Endothelial cell of umbilical vein (primary cell): Measurements from ENCODE around the gene NUDT3.
"Not testable (repeated sequence)": the region's sequence is repeated elsewhere in the genome, so short reads cannot be mapped to it uniquely, and the experiment has no call there.

Source experiments
- GATA2 ChIP-seq: IDR thresholded peaks from 2 replicates; pipeline ENCODE4 v1.7.0; 2011; ENCODE audit warnings: low read depth, mild to moderate bottlenecking, moderate library complexity, mixed read lengths, low read length; ENCODE audit not compliant: insufficient read length, insufficient read depth
- TF ChIP-seq, protein P1 (sequence below), 2 donors: IDR thresholded peaks; 1 replicate in 1 of 2; 2 replicates in 1 of 2; pipeline ENCODE4 v1.5.1; 2011; ENCODE audit warnings: low read length in 2 of 2, mild to moderate bottlenecking in 2 of 2, moderate library complexity in 2 of 2, control low read depth in 1 of 2, inconsistent platforms in 1 of 2, low read depth in 1 of 2; ENCODE audit not compliant: insufficient read depth in 1 of 2; ENCODE audit errors: extremely low read depth in 1 of 2

DNA sequence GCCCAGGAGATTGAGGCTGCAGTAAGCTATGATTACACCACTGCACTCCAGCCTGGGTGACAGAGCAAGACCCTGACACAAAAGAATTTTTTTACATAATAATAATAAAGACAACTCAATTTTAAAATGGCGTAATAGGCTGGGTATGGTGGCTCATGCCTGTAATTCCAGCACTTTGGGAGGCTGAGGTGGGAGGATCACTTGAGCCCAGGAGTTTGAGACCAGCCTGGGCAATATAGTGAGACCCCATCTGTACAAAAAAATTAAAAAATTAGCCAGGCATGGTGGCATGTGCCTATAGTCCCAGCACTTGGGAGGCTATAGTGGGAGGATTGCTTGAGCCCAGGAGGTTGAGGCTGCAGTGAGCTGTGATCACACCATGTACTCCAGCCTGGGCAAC lies 15.4 kb upstream of the NUDT3 start:
- TF ChIP-seq, protein P1, sequence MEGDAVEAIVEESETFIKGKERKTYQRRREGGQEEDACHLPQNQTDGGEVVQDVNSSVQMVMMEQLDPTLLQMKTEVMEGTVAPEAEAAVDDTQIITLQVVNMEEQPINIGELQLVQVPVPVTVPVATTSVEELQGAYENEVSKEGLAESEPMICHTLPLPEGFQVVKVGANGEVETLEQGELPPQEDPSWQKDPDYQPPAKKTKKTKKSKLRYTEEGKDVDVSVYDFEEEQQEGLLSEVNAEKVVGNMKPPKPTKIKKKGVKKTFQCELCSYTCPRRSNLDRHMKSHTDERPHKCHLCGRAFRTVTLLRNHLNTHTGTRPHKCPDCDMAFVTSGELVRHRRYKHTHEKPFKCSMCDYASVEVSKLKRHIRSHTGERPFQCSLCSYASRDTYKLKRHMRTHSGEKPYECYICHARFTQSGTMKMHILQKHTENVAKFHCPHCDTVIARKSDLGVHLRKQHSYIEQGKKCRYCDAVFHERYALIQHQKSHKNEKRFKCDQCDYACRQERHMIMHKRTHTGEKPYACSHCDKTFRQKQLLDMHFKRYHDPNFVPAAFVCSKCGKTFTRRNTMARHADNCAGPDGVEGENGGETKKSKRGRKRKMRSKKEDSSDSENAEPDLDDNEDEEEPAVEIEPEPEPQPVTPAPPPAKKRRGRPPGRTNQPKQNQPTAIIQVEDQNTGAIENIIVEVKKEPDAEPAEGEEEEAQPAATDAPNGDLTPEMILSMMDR (IDR thresholded peaks at IDR 0.05; ENCODE audit: extremely low read depth in 1 of 2, insufficient read depth in 1 of 2, low read depth in 1 of 2, low read length in 2 of 2) = not testable (repeated sequence)
- not testable (repeated sequence) for TF ChIP-seq GATA2
